PFSK-1 (cell line): Measurements from ENCODE around the gene OR2W1.

Experiments
- POLR2AphosphoS5 ChIP-seq: IDR thresholded peaks from 2 replicates; pipeline ENCODE4 v1.6.1; 2012; ENCODE audit warnings: low read depth, mild to moderate bottlenecking, control low read depth, low read length, moderate library complexity
- REST ChIP-seq, 2 experiments: IDR thresholded peaks; 2 replicates each; pipeline versions ENCODE4 v1.6.1 to v1.8.0; 2011 to 2012; ENCODE audit warnings: low read depth in 2 of 2, low read length in 2 of 2, control low read depth in 1 of 2, inconsistent platforms in 1 of 2, mild to moderate bottlenecking in 1 of 2, moderate library complexity in 1 of 2; ENCODE audit not compliant: insufficient read depth in 1 of 2
- SIN3A ChIP-seq: IDR thresholded peaks from 2 replicates; pipeline ENCODE4 v1.6.1; 2012; ENCODE audit warnings: mild to moderate bottlenecking, low read length, moderate library complexity, borderline replicate concordance; ENCODE audit not compliant: insufficient read depth
- TAF1 ChIP-seq: IDR thresholded peaks from 2 replicates; pipeline ENCODE4 v1.6.1; 2012; ENCODE audit warnings: low read length, control low read depth, borderline replicate concordance; ENCODE audit not compliant: insufficient read depth

GRCh38 chr6:29079203-29079602 is 34.2 kb upstream of the OR2W1 start:
- TF ChIP-seq POLR2AphosphoS5 = no peak
- TF ChIP-seq SIN3A = no peak
- TF ChIP-seq TAF1 = no peak
- no peak for TF ChIP-seq REST (IDR thresholded peaks at IDR 0.05; ENCODE audit: insufficient read depth in 1 of 2, low read depth in 2 of 2, low read length in 2 of 2)
